HPDE6-E6E7 (cell line): Measurements from ENCODE around the gene MBP.

Source experiments
- DNase-seq: peaks from one replicate; pipeline ENCODE4 v3.0.0; 2011; ENCODE audit warnings: missing footprints; ENCODE audit errors: extremely low spot score

Gene MBP

GRCh38 chr18:77133835-77134496 lies 1.4 kb upstream of the MBP start:
- no peak for DNase-seq

GRCh38 chr18:77133051-77133834 lies 660 bp upstream of the MBP start:
- DNase-seq: no peak

DNA sequence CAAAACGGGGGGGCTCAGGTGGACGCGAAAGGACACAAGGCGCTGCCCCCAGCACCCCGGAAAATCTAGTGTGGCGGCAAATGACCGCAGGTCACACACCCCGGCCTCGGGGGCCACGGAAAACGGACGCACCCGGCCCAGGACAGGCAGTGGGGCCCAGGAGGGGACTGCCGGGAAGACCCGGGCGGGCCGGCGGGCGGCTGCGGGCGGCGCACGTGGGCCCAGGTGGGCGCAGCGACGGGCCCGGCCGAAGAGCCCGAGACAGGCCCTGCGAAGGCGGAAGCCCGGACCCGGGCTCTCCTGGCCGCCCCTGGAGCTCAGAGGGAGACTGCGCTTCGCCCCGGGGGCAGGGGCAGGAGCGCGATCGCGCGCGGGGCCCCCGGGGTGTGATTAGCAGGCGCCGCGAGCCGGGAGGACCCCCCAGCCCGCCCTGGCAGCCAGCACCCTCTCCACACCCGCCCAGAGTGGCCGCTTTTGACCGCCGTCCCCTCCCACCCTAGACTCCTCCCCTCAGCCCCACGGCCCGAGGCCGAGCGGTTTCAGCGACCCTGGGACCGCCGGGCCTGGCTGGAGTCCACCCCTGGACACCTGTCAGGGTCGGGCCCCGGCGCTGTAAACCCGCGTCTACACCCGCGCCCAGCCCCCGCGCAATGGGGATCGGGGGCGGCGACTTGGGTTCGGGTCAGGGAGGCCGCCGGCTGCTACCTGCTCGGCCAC lies 773 bp downstream of the MBP start:
- no peak for DNase-seq

- DNase-seq: no peak
Observed at GRCh38 chr18:77131100-77131651, 1.4 kb downstream of the MBP start.

GRCh38 chr18:77130229-77131099 lies 2.1 kb downstream of the MBP start:
- DNase-seq: no peak

DNA sequence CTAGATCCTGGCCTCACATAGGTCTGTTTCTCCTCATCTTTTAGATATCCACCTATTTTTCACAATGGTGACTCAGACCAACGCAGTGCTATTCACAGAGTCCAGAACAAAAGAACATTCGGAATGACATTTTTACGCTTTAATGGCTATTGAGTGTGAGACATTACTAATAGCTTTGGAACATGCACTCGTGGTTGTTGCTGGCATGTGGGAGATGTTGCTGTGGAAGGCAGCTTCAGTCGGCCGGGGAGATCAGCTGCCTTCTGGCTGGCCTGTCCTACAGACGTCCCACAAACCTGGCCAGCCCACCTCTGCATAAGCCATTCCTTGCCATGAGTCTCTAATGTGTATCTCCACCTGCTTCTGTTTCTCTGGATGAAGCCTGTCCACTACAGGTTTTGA lies 3.4 kb downstream of the MBP start:
- DNase-seq: peak; percentile 37

DNA sequence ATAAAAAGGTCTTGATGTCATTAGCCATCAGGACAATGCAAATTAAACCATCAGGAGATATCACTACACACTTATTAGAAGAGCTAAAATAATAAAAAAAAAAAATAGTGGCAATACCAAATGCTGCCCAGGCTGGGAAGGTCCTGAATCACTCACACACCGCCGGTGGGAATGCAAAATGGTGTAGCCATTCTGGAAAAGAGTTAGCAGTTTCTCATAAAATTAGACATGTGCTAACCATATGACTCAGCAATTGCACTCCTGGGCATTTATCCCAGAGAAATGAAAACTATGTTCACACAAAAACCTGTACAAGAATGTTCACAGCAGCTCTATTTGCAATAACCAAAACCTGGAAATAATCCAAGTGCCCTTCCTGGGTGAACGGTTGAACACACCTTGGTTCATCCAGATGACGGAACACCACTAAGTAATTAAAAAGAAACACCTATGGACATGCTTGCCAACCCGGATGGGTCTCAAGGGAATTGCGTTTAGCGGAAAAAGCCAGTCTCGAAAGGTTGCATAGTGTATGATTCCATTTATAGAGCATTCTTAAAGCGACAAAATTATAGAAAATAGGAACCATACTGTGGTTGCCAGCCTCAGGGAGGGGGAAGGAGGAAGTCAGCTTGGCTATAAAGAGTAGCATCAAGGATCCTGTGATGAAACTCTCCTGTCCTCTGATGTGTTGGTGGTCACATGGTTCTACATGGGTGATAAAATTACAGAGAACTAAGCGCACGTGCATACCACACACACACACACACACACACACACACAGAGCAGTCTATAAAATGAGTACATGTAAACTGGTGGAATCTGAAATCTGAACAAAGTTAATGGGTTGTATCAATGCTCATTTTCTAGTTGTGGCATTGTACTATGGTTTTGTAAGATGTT lies 4.6 kb downstream of the MBP start:
- peak; percentile 48 for DNase-seq

- DNase-seq: no peak
Observed at GRCh38 chr18:77124452-77124922, 8.1 kb downstream of the MBP start.

GRCh38 chr18:77123320-77124231 lies 9.0 kb downstream of the MBP start:
- DNase-seq: no peak

- no peak for DNase-seq
Observed at GRCh38 chr18:77121523-77121922, 11.1 kb downstream of the MBP start.

DNA sequence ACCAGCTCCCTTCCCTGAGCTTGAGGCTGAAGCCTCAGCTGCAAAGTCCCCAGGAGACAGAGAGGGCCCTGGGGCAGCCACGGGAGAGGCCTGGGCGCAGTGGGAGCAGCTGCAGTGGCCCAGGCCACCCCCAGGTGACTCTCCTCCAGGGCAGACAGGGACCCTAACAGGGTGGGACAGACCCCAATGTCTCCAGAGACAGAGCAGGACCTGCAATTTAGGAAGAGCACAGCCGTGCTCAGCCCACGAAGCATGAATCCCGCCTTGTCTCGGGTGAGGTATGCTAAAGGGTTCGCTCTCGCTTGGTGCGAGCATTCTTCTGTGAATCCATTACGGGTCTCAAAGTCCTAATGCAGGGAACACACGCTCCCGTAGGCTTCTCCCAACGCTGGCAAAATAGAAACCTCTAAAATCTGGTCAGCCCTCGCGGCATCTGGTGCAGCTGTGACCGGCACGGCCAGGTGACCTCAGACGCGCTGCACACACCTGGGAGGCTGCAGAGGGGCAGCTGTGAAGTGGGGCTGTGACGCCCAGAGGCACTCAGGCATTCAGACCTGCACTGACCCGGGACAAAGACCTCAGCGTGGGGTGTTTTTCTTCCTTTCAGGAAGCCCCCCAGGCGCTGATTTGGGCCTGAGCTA lies 12.6 kb downstream of the MBP start:
- DNase-seq: no peak

GRCh38 chr18:77119101-77119850 lies 13.3 kb downstream of the MBP start:
- DNase-seq: no peak

- DNase-seq: no peak
Observed at GRCh38 chr18:77118256-77119090, 14.1 kb downstream of the MBP start.

DNA sequence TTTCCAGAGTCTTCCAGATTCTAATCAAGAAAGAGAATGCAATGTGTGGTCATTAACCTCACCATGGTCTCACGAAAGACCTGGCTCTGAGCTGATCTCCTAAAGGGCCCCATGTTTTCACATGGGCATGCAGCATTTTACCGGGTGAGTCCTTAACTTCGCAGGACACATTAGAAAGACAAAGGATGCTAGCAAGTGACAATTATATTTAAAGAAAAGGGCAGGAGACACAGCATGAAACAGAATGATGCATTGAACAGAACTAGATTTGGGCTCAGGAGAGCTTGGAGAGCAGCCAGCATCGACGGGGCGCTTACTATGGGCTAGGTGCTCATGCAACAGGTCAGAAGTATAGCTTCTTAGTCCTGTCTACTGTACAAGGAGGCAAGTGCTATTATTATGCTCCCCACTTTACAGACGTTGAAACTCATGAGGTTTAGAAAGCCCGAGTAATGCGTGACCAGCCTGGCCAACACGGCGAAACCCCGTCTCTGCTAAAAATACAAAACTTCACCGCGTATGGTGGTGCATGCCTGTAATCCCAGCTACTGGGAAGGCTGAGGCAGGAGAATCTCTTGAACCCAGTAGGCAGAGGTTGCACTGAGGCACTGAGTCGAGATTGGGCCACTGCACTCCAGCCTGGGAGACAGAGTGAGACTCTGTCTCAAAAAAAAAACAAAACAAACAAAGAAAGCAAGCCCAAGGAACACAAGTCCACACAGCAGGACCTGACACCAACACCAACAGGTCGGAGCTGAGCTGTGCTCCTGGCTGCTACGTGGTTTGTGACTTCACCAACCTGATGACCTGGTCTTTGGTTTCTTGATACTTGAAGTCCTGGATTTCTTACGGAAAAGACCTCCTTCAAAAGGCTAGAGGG lies 16.1 kb downstream of the MBP start:
- DNase-seq: no peak

DNA sequence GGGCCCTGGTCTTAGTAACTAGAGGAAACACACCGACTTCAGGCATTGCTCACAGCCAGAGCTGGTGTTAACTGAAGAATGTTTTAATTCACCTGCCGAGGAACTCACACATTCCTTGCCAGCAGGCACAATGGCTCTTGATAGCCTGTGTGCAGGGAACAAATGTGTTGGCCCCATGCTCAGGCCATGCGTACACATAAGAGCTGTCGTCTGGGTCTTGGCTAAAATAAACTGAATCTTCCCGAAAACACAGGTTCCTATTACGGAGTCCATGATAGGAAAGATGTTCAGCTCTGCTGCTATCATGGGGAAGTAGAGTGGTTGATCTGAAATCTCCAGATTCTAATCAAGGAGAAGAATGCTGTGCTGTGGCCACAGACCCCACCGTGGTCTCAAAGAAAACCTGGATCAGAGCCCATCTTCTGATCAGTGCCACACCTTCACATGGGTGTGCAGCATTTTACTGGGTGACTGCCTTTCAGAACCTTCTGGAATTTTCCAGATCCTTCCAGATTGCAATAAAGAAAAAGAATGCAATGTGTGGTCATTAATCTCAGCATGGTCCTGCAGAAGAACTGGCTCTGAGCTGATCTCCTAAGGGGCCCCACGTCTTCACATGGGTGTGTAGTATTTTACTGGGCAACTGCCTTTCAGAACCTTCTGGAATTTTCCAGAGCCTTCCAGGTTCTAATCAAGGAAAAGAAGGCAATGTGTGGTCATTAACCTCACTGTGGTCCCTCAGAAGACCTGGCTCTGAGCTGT lies 17.2 kb downstream of the MBP start:
- DNase-seq: no peak
